ENCODE measurements around the gene CPSF2. TPM values are rescaled to one million over a fixed set of nuclear protein-coding genes. Genes with fewer than 3 reads are reported as not detected.
A peak's percentile ranks its signal among the peaks of the same experiment; 100 is the strongest.

Gene CPSF2
- total and polyA plus RNA-seq, 2 donors (not counting 1 experiment from before 2014, with no cell fraction given) = 41.8 to 46.9 TPM

- Histone ChIP-seq H3K27me3 (ENCODE audit: control insufficient read depth, insufficient read depth, low read length) (no peaks in the 10 kb centered on the region), H3K9me3 (ENCODE audit: control insufficient read depth, insufficient read depth, low read depth, low read length) (no peaks in the 10 kb centered on the region), H3K9ac (ENCODE audit: insufficient read depth, low read length) (no peak overlapping the region), H3K79me2 (ENCODE audit: control insufficient read depth, insufficient read depth, low read length) (no peaks in the 10 kb centered on the region), H3K36me3 (ENCODE audit: control insufficient read depth, insufficient read depth, low read length) (no peaks in the 10 kb centered on the region), H3K27ac (ENCODE audit: insufficient read depth, low read length) (no peak overlapping the region), H4K20me1 (ENCODE audit: control insufficient read depth, extremely low read depth, insufficient read depth, low read length) (no peaks in the 10 kb centered on the region), H3K4me3 (replicated peaks in 1 of 4; ENCODE audit: control extremely low read depth in 1 of 4, insufficient read depth in 1 of 4, low read depth in 3 of 4, low read length in 4 of 4) (no peak overlapping the region), H3K4me1 (ENCODE audit: control insufficient read depth, extremely low read depth, insufficient read depth, low read length) (no peaks in the 10 kb centered on the region), H2AFZ (ENCODE audit: low read length) (no peak overlapping the region), H3K4me2 (ENCODE audit: extremely low read depth, insufficient read depth, low read length) (no peak overlapping the region)
- no peak for TF ChIP-seq CTCF (conservative IDR thresholded peaks at IDR 0.05 in 1 of 2, IDR thresholded peaks at IDR 0.05 in 1 of 2; ENCODE audit: low read depth in 1 of 2, low read length in 2 of 2)
- TF ChIP-seq EZH2 (IDR thresholded peaks at IDR 0.05; ENCODE audit: low read length, missing control alignments) = no peak
- no peak for DNase-seq (ENCODE audit: low read depth in 2 of 2)
These were observed 93.8 kb downstream of the CPSF2 start for GRCh38 chr14:92215579-92215978.

- Histone ChIP-seq H3K4me2 (ENCODE audit: extremely low read depth, insufficient read depth, low read length) (peak overlapping the region; percentile 44), H2AFZ (ENCODE audit: low read length) (no peak overlapping the region), H3K4me1 (ENCODE audit: control insufficient read depth, extremely low read depth, insufficient read depth, low read length) (no peaks in the 10 kb centered on the region), H3K27ac (ENCODE audit: insufficient read depth, low read length) (no peak overlapping the region), H4K20me1 (ENCODE audit: control insufficient read depth, extremely low read depth, insufficient read depth, low read length) (no peaks in the 10 kb centered on the region), H3K36me3 (ENCODE audit: control insufficient read depth, insufficient read depth, low read length) (no peaks in the 10 kb centered on the region), H3K27me3 (ENCODE audit: control insufficient read depth, insufficient read depth, low read length) (no peaks in the 10 kb centered on the region), H3K9ac (ENCODE audit: insufficient read depth, low read length) (no peak overlapping the region), H3K9me3 (ENCODE audit: control insufficient read depth, insufficient read depth, low read depth, low read length) (no peaks in the 10 kb centered on the region), H3K4me3 (replicated peaks in 1 of 4; ENCODE audit: control extremely low read depth in 1 of 4, insufficient read depth in 1 of 4, low read depth in 3 of 4, low read length in 4 of 4) (no peak overlapping the region), H3K79me2 (ENCODE audit: control insufficient read depth, insufficient read depth, low read length) (no peaks in the 10 kb centered on the region)
- TF ChIP-seq EZH2 (IDR thresholded peaks at IDR 0.05; ENCODE audit: low read length, missing control alignments) (no peak), CTCF (conservative IDR thresholded peaks at IDR 0.05 in 1 of 2, IDR thresholded peaks at IDR 0.05 in 1 of 2; ENCODE audit: low read depth in 1 of 2, low read length in 2 of 2) (no peak)
- no peak for DNase-seq (ENCODE audit: low read depth in 2 of 2)
These were observed 96.2 kb downstream of the CPSF2 start for GRCh38 chr14:92217936-92218335.

Other genes with a start within 250 kb of the CPSF2 start
- gene FBLN5, start 174.3 kb upstream of the CPSF2 start, total RNA-seq = 13.4 and 33.4 TPM in 2 replicates
- 47.5 and 50.4 TPM in 2 replicates for gene FBLN5, start 174.3 kb upstream of the CPSF2 start, polyA plus RNA-seq
- 26.5 and 50.4 TPM in 2 replicates for gene TRIP11, start 81.9 kb upstream of the CPSF2 start, total RNA-seq
- gene TRIP11, start 81.9 kb upstream of the CPSF2 start, polyA plus RNA-seq = 20.6 and 28.6 TPM in 2 replicates
- gene ATXN3, start 15.4 kb upstream of the CPSF2 start, total RNA-seq = 40.6 and 63.3 TPM in 2 replicates
- 21.0 and 34.1 TPM in 2 replicates for gene ATXN3, start 15.4 kb upstream of the CPSF2 start, polyA plus RNA-seq
- gene NDUFB1, start 263 bp upstream of the CPSF2 start, total RNA-seq = 310 and 320 TPM in 2 replicates
- gene NDUFB1, start 263 bp upstream of the CPSF2 start, polyA plus RNA-seq = 436 and 569 TPM in 2 replicates
- not detected in 2 replicates for gene SLC24A4, start 201.2 kb downstream of the CPSF2 start, total RNA-seq
- gene SLC24A4, start 201.2 kb downstream of the CPSF2 start, polyA plus RNA-seq = 0.03 TPM in 1 of 2 replicates, not detected in the other

All from fibroblast of lung (primary cell).